A549 treated with ZK216348 at 1 μM for 4 hours (cell line): ENCODE measurements around the gene FAM110D. TPM values are rescaled to one million over a fixed set of nuclear protein-coding genes. Genes with fewer than 3 reads are reported as not detected.

Experiments used
- total RNA-seq: library from RNA; stranded (reverse); fragments of 200-300 nt; extraction: Qiagen RNA extraction; gene quantifications from 5 replicates; pipeline ENCODE4 v1.2.3, GENCODE V29; 2022; ENCODE audit warnings: low read depth

Gene FAM110D
- total RNA-seq = 0.05 to 0.06 TPM in 2 of 5 replicates, not detected in the others

GRCh38 chr1:26158908-26159742 lies at the start of gene FAM110D:
Gene FAM110D (plus strand): TSS chr1:26159079. CDS start chr1:26161292, 2,213 bp downstream.

GRCh38 chr1:26111530-26112406 lies 47.1 kb upstream of the FAM110D start, which contains the start of gene PDIK1L:
Gene PDIK1L (plus strand): TSS chr1:26111824. CDS start chr1:26114309, 2,485 bp downstream.

GRCh38 chr1:26168410-26169197 lies 9.7 kb downstream of the FAM110D start, which contains the start of gene C1orf232:
Gene C1orf232 (minus strand): TSS chr1:26168963. CDS start chr1:26168499, 464 bp downstream.

DNA sequence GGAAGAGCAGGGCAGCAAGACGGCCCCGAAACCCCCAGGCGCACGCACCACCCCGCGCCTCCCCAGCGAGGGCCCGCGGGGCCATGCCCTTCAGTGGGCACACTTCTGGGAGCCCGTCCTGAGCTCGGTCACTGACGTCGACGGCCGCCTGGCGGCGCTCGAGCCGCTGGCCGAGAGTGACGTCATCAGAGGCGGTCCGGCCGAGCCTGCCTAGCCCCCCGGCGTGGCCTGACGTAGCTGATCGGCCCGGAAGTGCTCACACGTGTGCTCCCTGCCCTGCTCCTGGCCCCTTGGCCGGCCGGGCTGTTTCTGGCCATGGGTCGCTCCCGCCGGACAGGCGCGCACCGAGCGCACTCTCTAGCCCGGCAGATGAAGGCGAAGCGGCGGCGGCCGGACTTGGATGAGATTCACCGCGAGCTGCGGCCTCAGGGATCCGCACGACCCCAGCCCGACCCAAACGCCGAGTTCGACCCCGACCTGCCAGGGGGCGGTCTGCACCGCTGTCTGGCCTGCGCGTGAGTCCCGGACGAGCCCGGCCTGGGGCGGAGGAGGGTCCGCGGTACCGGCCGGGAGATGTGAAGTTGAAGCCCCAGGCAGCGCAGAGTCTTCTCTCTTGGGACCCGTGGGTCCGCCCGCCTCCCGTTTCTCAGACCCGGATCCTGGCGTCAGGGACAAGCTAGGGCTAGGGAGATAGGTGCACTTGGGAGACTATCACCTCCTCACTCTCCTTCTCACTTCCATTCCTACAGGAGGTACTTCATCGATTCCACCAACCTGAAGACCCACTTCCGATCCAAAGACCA lies 11.0 kb downstream of the FAM110D start, which contains the start of gene ZNF593:
Gene ZNF593, plus strand, starts transcription at position 240 of the 803 bp plus-strand sequence. Its CDS starts 76 bp downstream, at position 316.

DNA sequence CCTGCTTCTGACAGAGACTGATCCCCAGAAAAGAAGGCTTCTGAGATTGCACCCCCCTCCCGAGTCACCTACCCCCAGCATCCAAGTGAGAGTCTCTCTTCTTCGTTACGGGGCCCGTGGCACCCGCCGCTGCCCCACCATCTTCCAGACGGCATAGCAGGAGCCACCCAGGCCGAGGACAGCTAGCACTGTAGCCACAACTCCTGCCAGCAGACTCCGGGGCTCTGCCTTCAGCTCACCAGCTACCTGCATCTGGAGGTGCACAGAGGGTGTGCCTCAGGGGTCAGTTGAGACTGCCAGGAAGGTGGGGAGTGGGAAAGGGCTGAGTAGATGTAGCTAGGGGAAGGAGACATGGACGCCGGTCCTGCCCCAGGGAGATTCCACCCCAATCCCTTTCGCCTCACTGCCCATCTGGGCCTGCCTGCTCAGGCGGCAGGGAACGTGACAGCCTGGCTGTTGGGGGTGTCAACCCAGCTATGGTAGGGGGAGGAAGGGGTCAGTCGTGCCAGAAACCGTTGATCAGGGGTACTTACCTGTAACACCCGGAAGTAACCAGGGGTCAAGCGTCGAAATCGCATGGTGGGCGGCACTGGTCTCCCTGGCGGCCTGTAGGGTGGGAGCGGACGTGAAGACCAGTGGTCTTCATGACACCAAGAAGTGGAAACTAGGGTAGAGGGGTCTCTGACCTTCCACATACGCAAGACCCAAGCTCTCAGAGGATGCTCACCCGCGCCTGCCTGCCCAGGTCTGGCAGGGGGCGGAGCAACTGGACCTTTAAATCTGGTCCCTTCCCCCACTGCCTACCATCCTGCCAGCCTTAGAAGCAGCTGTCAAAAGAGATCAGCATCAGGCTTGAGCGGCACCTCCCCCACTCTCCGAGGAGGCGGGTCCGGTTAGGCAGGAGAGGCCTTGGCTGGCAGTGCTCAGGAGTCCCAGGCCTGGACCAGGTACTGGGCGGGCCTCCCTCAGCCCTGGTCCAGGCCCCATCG lies 12.5 kb downstream of the FAM110D start, which contains the start of gene ZNF593OS:
Gene ZNF593OS, minus strand, starts transcription at position 749 of the 989 bp plus-strand sequence. Its CDS starts 171 bp downstream, at position 578.

DNA sequence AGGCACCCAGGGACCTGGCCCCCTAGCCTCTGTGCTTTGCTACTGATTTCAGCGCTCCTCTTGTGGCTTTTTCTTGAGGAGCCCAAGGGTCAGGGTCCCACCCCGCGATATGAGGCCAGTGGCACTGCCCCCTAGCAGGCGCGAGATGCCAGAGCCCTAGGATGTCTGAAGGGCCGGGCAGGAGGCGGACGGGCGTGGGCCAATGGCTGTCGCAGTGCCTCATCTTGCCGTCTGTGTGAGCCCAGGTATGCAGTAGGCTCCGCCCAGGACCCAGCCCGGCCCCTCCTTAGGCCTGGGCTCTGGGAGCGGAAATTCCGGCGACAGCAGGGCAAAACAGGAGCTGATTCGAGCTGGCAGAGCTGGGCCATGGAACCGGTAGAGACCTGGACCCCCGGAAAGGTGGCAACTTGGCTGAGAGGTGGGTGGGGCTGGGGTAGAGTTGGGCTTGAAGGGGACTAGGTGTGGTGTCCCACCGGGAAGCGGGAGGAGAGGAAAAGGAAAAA lies 18.4 kb downstream of the FAM110D start, which contains the start of gene CNKSR1:
Gene CNKSR1, plus strand, starts transcription at position 310 of the 503 bp plus-strand sequence. Its CDS starts 57 bp downstream, at position 367.

DNA sequence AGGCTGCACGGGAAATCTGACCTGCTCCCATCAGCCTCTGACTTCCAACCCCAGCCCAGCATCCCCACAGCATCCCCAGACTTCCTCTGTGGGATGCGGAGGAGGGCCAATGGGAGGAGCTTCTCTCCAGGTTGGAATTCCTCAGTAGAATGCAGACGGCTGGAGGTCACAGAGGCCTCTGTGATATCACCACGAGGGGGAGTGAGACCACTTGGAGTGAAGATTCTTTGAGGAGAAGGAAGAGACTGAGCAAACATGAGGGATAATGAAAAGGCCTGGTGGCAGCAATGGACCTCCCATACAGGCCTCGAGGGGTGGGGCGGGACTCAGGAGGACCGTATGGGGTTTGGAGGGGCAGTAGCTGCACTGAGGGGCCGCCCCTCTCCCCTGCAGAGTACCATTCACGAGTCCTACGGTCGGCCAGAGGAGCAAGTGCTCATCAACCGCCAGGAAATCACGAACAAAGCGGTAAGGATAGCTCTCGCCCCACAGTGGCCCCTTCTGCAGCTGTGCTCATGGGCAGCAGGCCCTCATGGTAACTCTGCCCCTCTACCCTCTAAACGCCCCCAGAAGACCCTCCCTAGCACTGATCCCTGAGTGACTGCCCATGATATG lies 31.6 kb downstream of the FAM110D start, which contains the start of gene CATSPER4:
Gene CATSPER4, plus strand, starts transcription at position 230 of the 615 bp plus-strand sequence. Its CDS starts 26 bp downstream, at position 256.

Other genes with a start within 250 kb of the FAM110D start
- gene PAFAH2, start 161.0 kb upstream of the FAM110D start, total RNA-seq = 5.5 to 8.8 TPM (median 6.9 TPM) in 5 replicates
- gene EXTL1, start 137.3 kb upstream of the FAM110D start, total RNA-seq = 0.05 TPM in 1 of 5 replicates, not detected in the others
- gene SLC30A2, start 113.0 kb upstream of the FAM110D start, total RNA-seq = 0.09 to 0.31 TPM (median 0.25 TPM) in 5 replicates
- gene TRIM63, start 91.4 kb upstream of the FAM110D start, total RNA-seq = 0.43 to 0.85 TPM (median 0.60 TPM) in 5 replicates
- gene PDIK1L, start 47.3 kb upstream of the FAM110D start, total RNA-seq = 1.2 to 3.1 TPM (median 1.6 TPM) in 5 replicates
- gene C1orf232, start 9.9 kb downstream of the FAM110D start, total RNA-seq = not detected in 5 replicates
- gene ZNF593, start 10.8 kb downstream of the FAM110D start, total RNA-seq = 43.9 to 63.0 TPM (median 59.9 TPM) in 5 replicates
- not detected in 5 replicates for gene ZNF593OS, start 12.8 kb downstream of the FAM110D start, total RNA-seq
- gene CNKSR1, start 18.4 kb downstream of the FAM110D start, total RNA-seq = 0.13 to 0.58 TPM (median 0.39 TPM) in 5 replicates
- gene CATSPER4, start 31.5 kb downstream of the FAM110D start, total RNA-seq = not detected in 5 replicates
- gene CEP85, start 75.1 kb downstream of the FAM110D start, total RNA-seq = 10.8 to 13.9 TPM (median 12.3 TPM) in 5 replicates
- gene SH3BGRL3, start 121.0 kb downstream of the FAM110D start, total RNA-seq = 121 to 161 TPM (median 145 TPM) in 5 replicates
- gene UBXN11, start 147.6 kb downstream of the FAM110D start, total RNA-seq = 7.0 to 17.5 TPM (median 15.1 TPM) in 5 replicates
- gene CD52, start 158.9 kb downstream of the FAM110D start, total RNA-seq = not detected in 5 replicates
- 0.90 to 2.6 TPM (median 1.3 TPM) in 5 replicates for gene CRYBG2, start 195.1 kb downstream of the FAM110D start, total RNA-seq
- gene ZNF683, start 213.7 kb downstream of the FAM110D start, total RNA-seq = not detected in 5 replicates